ENCODE data around the gene TFF3.

The TFF3 gene

GRCh38 chr21:42276526-42277154, 38.6 kb downstream of the TFF3 start:
- peaks cover 53% of the 10 kb centered on the region for H4K20me1 ChIP-seq
- no peak for TF ChIP-seq Cebpa-rat (IDR thresholded peaks at IDR 0.05)
- peaks cover 85% of the 10 kb centered on the region for H3K36me3 ChIP-seq
- no peak overlapping the region for H3K9ac ChIP-seq
- no peaks in the 10 kb centered on the region for H3K9me3 ChIP-seq
- no peaks in the 10 kb centered on the region for H3K27me3 ChIP-seq
- peaks cover 76% of the 10 kb centered on the region for H3K4me1 ChIP-seq
- no peak overlapping the region for H3K27ac ChIP-seq
- no peak overlapping the region for H3K4me3 ChIP-seq
- H3K4me2 ChIP-seq = peak overlapping the region; percentile 68; the same call in 1 of the 2 replicates

GRCh38 chr21:42276076-42276475, 39.1 kb downstream of the TFF3 start:
- no peak for TF ChIP-seq Cebpa-rat (IDR thresholded peaks at IDR 0.05)
- H3K27me3 ChIP-seq = no peaks in the 10 kb centered on the region
- H3K27ac ChIP-seq = no peak overlapping the region
- peaks cover 74% of the 10 kb centered on the region for H3K4me1 ChIP-seq
- peaks cover 52% of the 10 kb centered on the region for H4K20me1 ChIP-seq
- H3K4me2 ChIP-seq = no peak overlapping the region
- no peaks in the 10 kb centered on the region for H3K9me3 ChIP-seq
- H3K36me3 ChIP-seq = peaks cover 87% of the 10 kb centered on the region
- H3K9ac ChIP-seq = no peak overlapping the region
- no peak overlapping the region for H3K4me3 ChIP-seq

GRCh38 chr21:42272984-42273600, 42.1 kb downstream of the TFF3 start:
- Histone ChIP-seq H3K9me3 (no peaks in the 10 kb centered on the region), H3K36me3 (peaks cover 72% of the 10 kb centered on the region), H3K4me2 (no peak overlapping the region), H3K4me1 (peaks cover 74% of the 10 kb centered on the region), H3K9ac (no peak overlapping the region), H3K4me3 (no peak overlapping the region), H3K27me3 (no peaks in the 10 kb centered on the region), H4K20me1 (peaks cover 56% of the 10 kb centered on the region), H3K27ac (0 out of 2 replicates have a peak overlapping the region, but pooled peaks have one; percentile 26)
- no peak for TF ChIP-seq Cebpa-rat (IDR thresholded peaks at IDR 0.05)

- no peak for TF ChIP-seq Cebpa-rat (IDR thresholded peaks at IDR 0.05)
- Histone ChIP-seq H3K9me3 (no peaks in the 10 kb centered on the region), H3K4me1 (peaks cover 74% of the 10 kb centered on the region), H3K36me3 (peaks cover 64% of the 10 kb centered on the region), H3K4me2 (no peak overlapping the region), H4K20me1 (peaks cover 63% of the 10 kb centered on the region), H3K9ac (no peak overlapping the region), H3K4me3 (no peak overlapping the region), H3K27me3 (no peaks in the 10 kb centered on the region), H3K27ac (peak overlapping the region; percentile 26; the same call in 1 of the 2 replicates)
Observed at GRCh38 chr21:42272109-42272962, 42.9 kb downstream of the TFF3 start.

GRCh38 chr21:42271065-42271464, 44.1 kb downstream of the TFF3 start:
- Histone ChIP-seq H3K9me3 (no peaks in the 10 kb centered on the region), H4K20me1 (peaks cover 66% of the 10 kb centered on the region), H3K27ac (no peak overlapping the region), H3K27me3 (no peaks in the 10 kb centered on the region), H3K4me1 (peaks cover 74% of the 10 kb centered on the region), H3K36me3 (peaks cover 52% of the 10 kb centered on the region), H3K4me3 (no peak overlapping the region), H3K4me2 (no peak overlapping the region), H3K9ac (no peak overlapping the region)
- TF ChIP-seq Cebpa-rat (IDR thresholded peaks at IDR 0.05) = no peak

GRCh38 chr21:42269386-42269785, 45.8 kb downstream of the TFF3 start:
- Histone ChIP-seq H3K36me3 (peaks cover 48% of the 10 kb centered on the region), H3K9me3 (no peaks in the 10 kb centered on the region), H3K27ac (peak overlapping the region; percentile 85), H3K4me2 (peak overlapping the region; percentile 85), H3K4me1 (peaks cover 89% of the 10 kb centered on the region), H4K20me1 (peaks cover 82% of the 10 kb centered on the region), H3K9ac (peak overlapping the region; percentile 62), H3K4me3 (peak overlapping the region; percentile 36), H3K27me3 (no peaks in the 10 kb centered on the region)
- TF ChIP-seq Cebpa-rat (IDR thresholded peaks at IDR 0.05) = no peak

GRCh38 chr21:42266971-42267556, 48.1 kb downstream of the TFF3 start:
- peak overlapping the region; percentile 36; the same call in 1 of the 2 replicates for H3K4me3 ChIP-seq
- H3K36me3 ChIP-seq = peaks cover 32% of the 10 kb centered on the region
- H4K20me1 ChIP-seq = peaks cover 93% of the 10 kb centered on the region
- H3K27ac ChIP-seq = peak overlapping the region; percentile 85
- H3K9me3 ChIP-seq = no peaks in the 10 kb centered on the region
- H3K4me1 ChIP-seq = peaks cover 91% of the 10 kb centered on the region
- H3K9ac ChIP-seq = peak overlapping the region; percentile 62
- peak overlapping the region; percentile 85 for H3K4me2 ChIP-seq
- H3K27me3 ChIP-seq = no peaks in the 10 kb centered on the region
- TF ChIP-seq Cebpa-rat (IDR thresholded peaks at IDR 0.05) = no peak

GRCh38 chr21:42265231-42265812, 49.9 kb downstream of the TFF3 start:
- Histone ChIP-seq H3K27ac (no peak overlapping the region), H3K27me3 (no peaks in the 10 kb centered on the region), H3K4me3 (no peak overlapping the region), H3K36me3 (peaks cover 26% of the 10 kb centered on the region), H3K9ac (no peak overlapping the region), H3K4me1 (peaks cover 90% of the 10 kb centered on the region), H3K4me2 (peak overlapping the region; percentile 85), H3K9me3 (no peaks in the 10 kb centered on the region), H4K20me1 (peaks cover 96% of the 10 kb centered on the region)
- no peak for TF ChIP-seq Cebpa-rat (IDR thresholded peaks at IDR 0.05)
